ENCODE measurements around the gene TMEM150B. TPM values are rescaled to one million over a fixed set of nuclear protein-coding genes. Genes with fewer than 3 reads are reported as not detected.

The TMEM150B gene
- polyA plus RNA-seq, 4 donors = 0.72 to 1.6 (median 1.4) TPM

DNA sequence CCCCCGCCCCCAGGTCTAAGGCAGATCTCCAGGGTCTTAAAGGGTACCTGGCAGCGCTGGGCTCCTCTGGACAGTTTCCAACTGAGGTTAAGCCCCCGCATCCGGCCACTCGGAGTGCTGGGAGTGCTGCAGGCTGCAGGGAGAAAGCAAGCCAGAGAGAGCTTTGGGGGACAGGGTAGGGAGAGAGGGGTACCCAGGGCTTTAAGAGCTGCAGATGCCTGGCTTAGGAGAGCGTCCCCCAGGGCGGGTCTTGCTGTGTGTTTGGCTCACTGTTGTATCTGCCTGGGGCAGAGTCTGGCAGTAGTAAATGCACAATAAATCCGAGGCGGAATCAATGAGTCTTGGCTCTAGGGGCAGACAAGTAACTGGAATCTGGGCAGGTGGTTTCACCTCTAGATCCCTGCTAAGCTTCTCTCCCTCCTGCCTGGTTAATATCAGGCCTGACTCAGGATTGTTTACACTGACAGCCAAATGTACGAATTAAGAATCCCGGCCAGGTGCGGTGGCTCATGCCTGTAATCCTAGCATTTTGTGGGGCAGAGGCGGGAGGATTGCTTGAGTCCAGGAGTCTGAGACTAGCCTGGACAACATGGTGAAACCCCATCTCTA, 30.2 kb upstream of the TMEM150B start:
- DNase-seq (ENCODE audit: low read depth in 4 of 4, low spot score in 3 of 4) = no peak

DNA sequence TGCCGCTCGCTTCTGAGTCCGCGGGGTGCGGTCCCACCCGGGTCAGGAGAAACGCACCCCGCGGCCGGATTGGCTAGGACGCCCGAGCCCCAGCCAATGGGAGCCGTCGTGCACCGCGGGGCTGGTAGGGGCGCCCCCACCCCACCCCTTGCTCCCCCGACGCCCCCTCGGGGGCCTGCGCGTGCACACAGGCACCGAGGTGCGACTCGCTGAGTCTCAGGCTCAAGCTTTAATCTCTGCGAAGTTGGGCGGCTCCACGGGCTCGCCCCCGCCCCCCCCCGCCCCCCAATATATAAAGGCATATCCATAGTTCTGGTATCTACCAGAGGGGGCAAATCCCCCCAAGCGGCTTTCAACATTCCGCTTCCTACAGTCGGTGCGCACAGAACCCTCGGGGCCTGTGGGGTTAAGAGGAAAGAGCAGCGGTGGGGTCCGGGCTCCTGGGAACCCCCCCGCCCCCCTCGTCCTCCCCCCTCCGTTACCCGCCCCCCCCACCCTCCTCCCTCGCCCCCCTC, 29.6 kb upstream of the TMEM150B start, which contains the start of gene COX6B2:
Gene COX6B2 (minus strand): TSS at position 22 of the 515 bp plus-strand sequence. CDS start 198 bp downstream, outside the sequence.
- no peak for DNase-seq (ENCODE audit: low read depth in 4 of 4, low spot score in 3 of 4)

GRCh38 chr19:55353803-55354697, 28.9 kb upstream of the TMEM150B start:
- no peak for DNase-seq (ENCODE audit: low read depth in 4 of 4, low spot score in 3 of 4)

DNA sequence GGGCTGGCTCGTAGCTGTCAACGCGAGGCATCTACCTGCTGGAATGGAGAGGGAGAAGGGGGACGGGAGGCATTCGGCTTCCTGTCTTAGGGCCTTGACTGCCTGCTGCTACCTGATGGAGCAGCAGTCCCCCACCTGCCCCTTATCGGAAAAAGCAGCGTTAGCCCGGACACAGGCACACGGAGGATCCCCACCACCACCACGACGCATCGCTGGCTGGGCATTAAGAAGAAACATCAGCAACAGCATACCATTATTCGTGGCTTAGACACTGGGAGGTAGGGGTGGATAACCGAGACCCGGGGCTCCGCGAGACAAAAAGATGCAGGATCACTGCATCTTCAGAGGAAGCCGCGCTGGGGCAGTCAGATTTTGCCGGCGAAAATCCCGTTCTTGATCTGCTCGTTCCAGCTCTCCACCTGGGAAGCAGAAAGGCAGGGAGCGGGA, 28.2 kb upstream of the TMEM150B start:
- no peak for DNase-seq (ENCODE audit: low read depth in 4 of 4, low spot score in 3 of 4)

DNA sequence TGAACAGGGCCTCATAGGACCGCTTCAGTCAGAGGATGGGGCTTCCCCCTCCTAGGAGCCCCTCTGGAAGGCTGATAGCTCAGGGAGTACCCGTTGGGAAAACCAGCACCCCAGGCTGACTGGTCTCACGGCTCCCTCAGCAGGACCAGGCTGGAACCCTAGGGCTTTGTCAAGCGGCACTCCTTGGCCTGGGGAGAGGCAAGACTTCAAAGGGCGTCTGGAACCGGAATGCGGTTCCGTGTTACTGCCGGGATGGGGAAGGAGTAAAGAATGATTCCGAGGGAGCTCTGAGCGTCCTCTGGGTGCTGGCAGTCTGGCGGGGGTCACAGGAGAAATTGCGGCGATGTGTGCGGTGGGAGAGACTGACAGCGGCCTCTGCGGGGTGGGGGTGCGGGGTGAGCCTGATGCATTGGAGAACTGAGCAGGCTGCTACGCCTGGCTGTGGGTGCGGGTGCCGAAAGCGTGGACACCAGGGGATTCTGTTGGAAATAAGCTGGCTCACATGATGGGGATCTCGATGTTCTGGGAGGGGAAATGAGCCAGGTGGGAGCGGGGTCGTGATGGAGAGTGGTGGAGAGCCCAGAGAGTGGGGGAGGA, 27.5 kb upstream of the TMEM150B start:
- DNase-seq (ENCODE audit: low read depth in 4 of 4, low spot score in 3 of 4) = no peak

DNA sequence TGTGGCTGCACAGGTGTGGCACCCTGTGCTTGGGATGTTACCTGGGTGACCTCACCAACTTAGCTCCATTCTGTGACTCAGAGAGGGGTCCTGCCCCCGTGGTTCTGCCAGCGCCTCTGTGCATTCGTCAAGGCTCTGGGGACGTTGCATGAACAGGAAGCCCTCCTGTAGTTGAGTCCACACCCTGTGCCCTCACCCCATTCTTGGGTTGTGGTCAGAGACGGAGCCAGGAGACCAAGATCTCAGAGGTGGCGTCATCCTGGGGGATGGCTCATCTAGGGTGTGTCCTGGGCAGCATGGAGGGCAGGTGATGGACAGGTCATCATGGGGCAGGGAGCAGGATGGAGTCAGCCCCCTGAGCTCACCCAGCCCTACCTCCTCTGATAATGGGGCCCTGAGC, 26.9 kb upstream of the TMEM150B start:
- no peak for DNase-seq (ENCODE audit: low read depth in 4 of 4, low spot score in 3 of 4)

DNA sequence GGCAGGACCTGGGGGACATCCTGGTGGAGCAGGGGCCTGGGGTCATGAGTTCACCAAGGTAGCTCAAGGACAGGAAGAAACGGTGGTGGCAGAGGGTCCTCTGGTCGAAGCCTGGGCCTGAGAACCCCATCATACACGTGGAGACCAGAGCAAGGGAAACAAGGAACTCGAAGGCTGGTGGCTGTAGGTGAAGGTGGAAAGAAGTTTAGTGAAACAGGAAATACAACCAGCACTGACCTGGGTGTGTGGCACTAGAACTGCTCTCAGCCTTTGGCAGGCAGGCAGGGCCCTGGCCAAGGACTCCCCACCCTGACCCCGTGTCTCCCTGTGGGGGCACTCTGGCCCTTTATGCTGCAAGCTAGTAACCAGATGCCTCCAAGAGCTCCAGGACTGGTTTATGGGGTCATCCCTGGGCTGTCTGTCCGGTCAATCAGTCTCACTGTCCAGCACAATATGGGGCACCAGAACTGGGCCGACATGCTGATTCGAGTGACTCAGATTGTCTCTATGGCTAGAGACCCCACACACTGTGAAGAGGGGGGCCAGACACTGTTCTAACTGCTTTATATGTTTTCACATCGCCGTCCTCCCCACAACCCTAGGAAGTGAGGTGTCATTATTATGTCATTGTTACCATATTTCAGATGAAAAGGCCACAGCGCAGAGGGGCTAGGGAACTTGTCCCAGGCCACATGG, 25.6 kb upstream of the TMEM150B start:
- DNase-seq (ENCODE audit: low read depth in 4 of 4, low spot score in 3 of 4) = no peak

GRCh38 chr19:55348317-55349034, 23.3 kb upstream of the TMEM150B start:
- no peak for DNase-seq (ENCODE audit: low read depth in 4 of 4, low spot score in 3 of 4)

DNA sequence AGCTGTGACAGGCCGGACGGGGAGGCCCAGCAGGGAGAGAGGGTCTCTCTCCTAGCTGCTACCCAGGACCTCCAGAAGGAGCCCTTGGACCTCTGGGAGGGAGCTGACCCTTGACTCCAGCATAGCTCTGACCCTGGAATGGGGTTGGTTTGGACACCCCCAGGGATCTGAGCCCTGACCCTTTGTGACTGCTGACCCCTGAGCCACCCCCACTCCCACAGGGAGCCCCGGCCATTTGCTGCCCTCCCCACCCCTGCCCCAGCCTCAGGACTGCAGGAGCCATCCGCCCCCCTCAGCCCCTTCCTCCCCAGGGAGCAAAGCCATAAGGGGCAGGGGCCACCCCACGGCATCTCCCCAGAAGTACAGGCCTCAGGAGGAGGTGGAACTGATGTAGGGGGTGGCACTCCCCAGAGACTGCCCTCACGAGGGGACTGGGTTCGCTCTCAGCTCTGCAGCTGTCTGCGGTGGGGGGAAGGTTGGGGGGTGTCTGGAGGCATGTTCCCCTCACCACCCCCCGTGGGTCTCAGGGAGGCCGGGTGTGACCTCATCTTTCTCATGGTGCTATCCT, 22.4 kb upstream of the TMEM150B start:
- DNase-seq (ENCODE audit: low read depth in 4 of 4, low spot score in 3 of 4) = no peak

- DNase-seq (ENCODE audit: low read depth in 4 of 4, low spot score in 3 of 4) = no peak
Observed at GRCh38 chr19:55346725-55347441, 21.7 kb upstream of the TMEM150B start.

- DNase-seq (ENCODE audit: low read depth in 4 of 4, low spot score in 3 of 4) = no peak
Observed at GRCh38 chr19:55345818-55346724, 20.9 kb upstream of the TMEM150B start.

DNA sequence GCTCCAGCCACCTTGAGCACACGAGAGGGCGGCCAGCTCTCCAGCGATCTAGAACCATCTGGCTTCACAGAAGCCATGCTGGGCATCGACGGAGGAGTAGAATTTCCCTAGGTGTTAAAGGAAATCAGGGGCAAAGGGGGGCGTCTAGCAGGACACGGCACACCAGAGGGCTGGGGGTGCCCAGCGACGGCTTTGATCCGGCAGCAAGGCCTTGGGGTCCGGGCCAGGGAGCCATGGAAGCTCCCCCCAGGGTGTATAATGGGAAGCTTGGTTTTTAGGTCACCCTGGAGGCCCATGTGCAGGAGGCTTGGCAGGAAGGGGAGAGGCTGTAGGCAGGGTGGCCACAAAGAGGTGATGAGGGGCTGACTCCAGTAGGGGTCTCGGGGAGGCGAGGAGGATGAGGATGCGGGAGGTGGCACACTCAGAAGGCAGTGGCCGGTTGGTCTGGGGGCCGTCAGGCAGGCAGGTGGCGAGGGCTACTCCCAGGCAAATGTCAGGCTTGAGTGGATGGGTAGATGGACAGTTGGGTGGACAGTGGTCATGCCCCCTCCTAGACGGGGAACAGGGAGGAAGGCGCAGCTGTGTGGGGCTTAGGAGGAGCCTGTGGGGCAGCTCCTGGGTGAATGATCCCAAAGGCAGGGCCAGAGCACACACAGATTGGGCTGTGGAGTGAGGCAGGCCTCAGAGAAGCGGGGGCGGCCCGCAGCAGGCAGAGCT, 20.1 kb upstream of the TMEM150B start:
- DNase-seq (ENCODE audit: low read depth in 4 of 4, low spot score in 3 of 4) = no peak

- DNase-seq (ENCODE audit: low read depth in 4 of 4, low spot score in 3 of 4) = no peak
Observed at GRCh38 chr19:55344444-55344843, 19.3 kb upstream of the TMEM150B start.

DNA sequence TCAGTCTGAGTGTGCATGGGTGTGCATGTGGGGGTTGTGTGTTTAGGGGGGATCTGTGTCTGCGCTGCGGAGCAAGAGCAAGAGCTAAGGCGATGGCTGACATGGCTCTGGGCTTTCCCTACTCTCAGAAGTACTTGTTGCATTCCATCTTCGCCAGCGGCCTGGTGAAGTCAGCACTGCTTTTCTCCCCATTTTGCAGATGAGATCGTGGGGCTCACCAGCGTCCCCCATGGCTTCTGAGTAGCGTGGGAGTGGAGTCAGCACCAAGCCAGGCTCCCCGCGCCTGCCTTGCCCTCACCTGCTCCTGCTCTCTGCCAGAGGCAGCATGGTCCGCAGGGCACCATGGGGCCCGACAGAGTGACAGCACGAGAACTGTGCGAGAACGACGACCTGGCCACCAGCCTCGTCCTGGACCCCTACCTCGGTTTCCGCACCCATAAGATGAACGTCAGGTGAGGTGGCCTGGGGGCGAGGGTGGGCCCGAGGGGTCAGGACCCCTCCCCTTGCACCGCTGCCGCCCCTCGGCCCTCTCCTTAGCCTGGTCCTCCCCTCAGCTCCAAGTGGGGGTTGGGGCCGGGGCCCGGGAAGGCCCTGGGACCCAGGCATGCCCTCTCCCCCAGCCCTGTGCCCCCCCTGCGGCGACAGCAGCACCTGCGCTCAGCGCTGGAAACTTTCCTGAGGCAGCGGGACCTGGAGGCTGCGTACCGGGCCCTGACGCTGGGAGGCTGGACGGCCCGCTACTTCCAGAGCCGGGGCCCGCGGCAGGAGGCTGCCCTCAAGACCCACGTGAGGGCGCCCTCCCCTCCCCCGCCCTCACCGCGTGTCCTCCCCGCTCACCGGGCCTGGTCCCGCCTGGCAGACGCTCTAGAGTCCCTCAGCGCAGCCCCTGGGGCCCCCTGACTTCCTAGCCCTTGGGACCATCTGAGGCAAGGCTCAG, 16.7 kb upstream of the TMEM150B start:
- DNase-seq (ENCODE audit: low read depth in 4 of 4, low spot score in 3 of 4) = no peak

GRCh38 chr19:55341171-55341588, 16.0 kb upstream of the TMEM150B start:
- no peak for DNase-seq (ENCODE audit: low read depth in 4 of 4, low spot score in 3 of 4)

- no peak for DNase-seq (ENCODE audit: low read depth in 4 of 4, low spot score in 3 of 4)
Observed at GRCh38 chr19:55340784-55341147, 15.6 kb upstream of the TMEM150B start.

Measured in right renal pelvis (tissue), 4 donors.